Thoracic aorta (tissue), 2 donors: ENCODE measurements around the gene SYNJ1. TPM values are rescaled to one million over a fixed set of nuclear protein-coding genes. Genes with fewer than 3 reads are reported as not detected.

Source experiments
- ATAC-seq: fragments of 150-250 bp; one replicate; pipeline ENCODE4 v1.8.0; 2017; ENCODE audit warnings: low read depth; ENCODE audit not compliant: insufficient number of reproducible peaks, low FRiP score
- DNase-seq: peaks from one replicate; pipeline ENCODE4 v3.0.0-alpha.2; 2020; ENCODE audit warnings: low spot score
- H3K27ac ChIP-seq, 2 donors: fragments of 200-600 bp; sonication (generic); 1 replicate in 1 of 2; 2 replicates in 1 of 2; pipeline ENCODE4 v1.5.1; 2016; ENCODE audit warnings: mild to moderate bottlenecking in 2 of 2, moderate library complexity in 2 of 2
- H3K27me3 ChIP-seq: fragments of 200-600 bp; sonication (generic); replicated peaks from 2 replicates; pipeline ENCODE4 v1.6.0; 2016; ENCODE audit warnings: mild to moderate bottlenecking; ENCODE audit not compliant: insufficient read depth
- H3K36me3 ChIP-seq: fragments of 200-600 bp; sonication (generic); one replicate; pipeline ENCODE4 v1.5.1; 2016
- H3K4me1 ChIP-seq, 2 donors: fragments of 200-600 bp; sonication (generic); 1 replicate in 1 of 2; 2 replicates in 1 of 2; pipeline versions ENCODE4 v1.5.1 to v1.6.0; 2016; ENCODE audit warnings: low read depth in 2 of 2, mild to moderate bottlenecking in 1 of 2; ENCODE audit not compliant: control insufficient read depth in 1 of 2
- H3K4me3 ChIP-seq: fragments of 200-600 bp; sonication (generic); 2 replicates; pipeline ENCODE4 v1.5.1; 2016; ENCODE audit warnings: mild to moderate bottlenecking
- H3K9me3 ChIP-seq: fragments of 200-600 bp; sonication (generic); 2 replicates; pipeline ENCODE4 v1.5.1; 2016
- total RNA-seq, 2 donors: library from RNA; depleted of rRNA; stranded (reverse); fragments of >200 nt; gene quantifications; one replicate each; pipeline versions ENCODE4 v1.1.0 to v1.2.3, GENCODE V29; 2016
- TF ChIP-seq, protein P1 (sequence below): fragments of 200-600 bp; sonication (generic); IDR thresholded peaks from one replicate; pipeline ENCODE4 v1.5.1; 2019; ENCODE audit warnings: antibody characterized with exemption

Gene SYNJ1
- total RNA-seq, 2 donors from 2014 or later, result 10.6 to 19.4 TPM

DNA sequence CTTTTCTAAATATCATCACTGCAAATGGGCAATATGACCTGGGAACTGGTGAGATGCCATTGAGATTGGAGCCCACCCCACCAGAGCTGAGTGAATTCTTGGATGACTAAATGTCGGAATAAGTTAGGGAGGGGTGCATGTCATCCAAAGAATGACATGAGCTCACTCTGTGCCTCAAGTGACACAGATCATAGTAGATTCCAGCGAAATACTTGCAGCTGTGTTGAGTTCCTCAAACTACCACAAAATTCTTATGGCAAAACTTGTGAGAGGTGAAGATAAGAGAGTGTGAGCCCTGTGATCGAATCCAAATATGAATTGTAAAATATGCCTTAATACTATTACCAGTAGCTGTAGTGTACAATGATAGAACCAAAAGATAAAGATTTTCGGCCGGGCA is 140.2 kb downstream of the SYNJ1 start:
- TF ChIP-seq, protein P1, sequence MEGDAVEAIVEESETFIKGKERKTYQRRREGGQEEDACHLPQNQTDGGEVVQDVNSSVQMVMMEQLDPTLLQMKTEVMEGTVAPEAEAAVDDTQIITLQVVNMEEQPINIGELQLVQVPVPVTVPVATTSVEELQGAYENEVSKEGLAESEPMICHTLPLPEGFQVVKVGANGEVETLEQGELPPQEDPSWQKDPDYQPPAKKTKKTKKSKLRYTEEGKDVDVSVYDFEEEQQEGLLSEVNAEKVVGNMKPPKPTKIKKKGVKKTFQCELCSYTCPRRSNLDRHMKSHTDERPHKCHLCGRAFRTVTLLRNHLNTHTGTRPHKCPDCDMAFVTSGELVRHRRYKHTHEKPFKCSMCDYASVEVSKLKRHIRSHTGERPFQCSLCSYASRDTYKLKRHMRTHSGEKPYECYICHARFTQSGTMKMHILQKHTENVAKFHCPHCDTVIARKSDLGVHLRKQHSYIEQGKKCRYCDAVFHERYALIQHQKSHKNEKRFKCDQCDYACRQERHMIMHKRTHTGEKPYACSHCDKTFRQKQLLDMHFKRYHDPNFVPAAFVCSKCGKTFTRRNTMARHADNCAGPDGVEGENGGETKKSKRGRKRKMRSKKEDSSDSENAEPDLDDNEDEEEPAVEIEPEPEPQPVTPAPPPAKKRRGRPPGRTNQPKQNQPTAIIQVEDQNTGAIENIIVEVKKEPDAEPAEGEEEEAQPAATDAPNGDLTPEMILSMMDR, result no peak
- no peaks in the 10 kb centered on the region for H3K36me3 ChIP-seq
- ATAC-seq, result no peak

GRCh38 chr21:32587120-32587519 is 140.7 kb downstream of the SYNJ1 start:
- ATAC-seq (no peak), DNase-seq (no peak)
- Histone ChIP-seq H3K4me3 (no peak overlapping the region), H3K27me3 (no peaks in the 10 kb centered on the region), H3K36me3 (no peaks in the 10 kb centered on the region), H3K9me3 (no peaks in the 10 kb centered on the region), H3K27ac (no peak overlapping the region), H3K4me1 (no peaks in the 10 kb centered on the region)
- TF ChIP-seq, protein P1, result no peak

More for the DNA sequence above, 140.2 kb downstream of the SYNJ1 start:
- Histone ChIP-seq H3K4me1 (no peaks in the 10 kb centered on the region), H3K4me3 (no peak overlapping the region), H3K9me3 (no peaks in the 10 kb centered on the region), H3K27me3 (no peaks in the 10 kb centered on the region), H3K27ac (no peak overlapping the region)
- DNase-seq, result no peak

DNA sequence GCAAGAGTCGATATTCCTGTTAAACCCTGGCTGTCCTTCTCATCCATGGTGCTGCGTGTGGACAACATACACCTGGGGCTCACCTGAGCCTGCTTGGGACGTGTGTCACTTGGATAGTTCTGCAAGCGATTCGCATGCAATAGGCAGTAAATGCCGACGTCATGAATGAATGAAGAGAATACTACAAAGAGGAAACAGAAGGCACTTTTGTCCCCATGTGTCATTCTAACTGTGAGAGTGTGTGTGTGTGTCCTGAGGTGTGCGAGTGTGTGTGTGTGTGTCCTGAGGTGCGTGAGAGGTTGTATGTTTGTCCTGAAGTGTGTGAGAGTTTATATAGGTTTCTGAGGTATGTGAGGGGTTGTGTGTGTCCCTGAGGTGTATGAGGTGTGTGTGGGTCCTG is 141.8 kb downstream of the SYNJ1 start:
- H3K4me1 ChIP-seq, result no peaks in the 10 kb centered on the region
- no peak for DNase-seq
- TF ChIP-seq, protein P1, result no peak
- no peak for ATAC-seq
- H3K36me3 ChIP-seq, result no peaks in the 10 kb centered on the region
- no peak overlapping the region for H3K4me3 ChIP-seq
- no peaks in the 10 kb centered on the region for H3K27me3 ChIP-seq
- H3K9me3 ChIP-seq, result no peaks in the 10 kb centered on the region
- H3K27ac ChIP-seq, result no peak overlapping the region

GRCh38 chr21:32585042-32585710 is 142.6 kb downstream of the SYNJ1 start, which contains the start of gene TCP10L:
Gene TCP10L (minus strand): TSS chr21:32585523. CDS start chr21:32584304, 1,219 bp downstream.
- TF ChIP-seq, protein P1, result no peak
- no peak for DNase-seq
- no peak for ATAC-seq

GRCh38 chr21:32584472-32584871 is 143.3 kb downstream of the SYNJ1 start:
- Histone ChIP-seq H3K4me3 (no peak overlapping the region), H3K9me3 (no peaks in the 10 kb centered on the region), H3K27me3 (no peaks in the 10 kb centered on the region), H3K36me3 (no peaks in the 10 kb centered on the region), H3K27ac (no peak overlapping the region), H3K4me1 (no peaks in the 10 kb centered on the region)
- no peak for ATAC-seq
- TF ChIP-seq, protein P1, result no peak
- no peak for DNase-seq

More at GRCh38 chr21:32585042-32585710, 142.6 kb downstream of the SYNJ1 start, which contains the start of gene TCP10L:
- Histone ChIP-seq H3K36me3 (no peaks in the 10 kb centered on the region), H3K4me3 (no peak within 1 kb of the TSS), H3K27me3 (no peaks in the 10 kb centered on the region), H3K4me1 (no peaks in the 10 kb centered on the region), H3K27ac (no peak within 1 kb of the TSS), H3K9me3 (no peaks in the 10 kb centered on the region)
